Stimulated activated CD4-positive, alpha-beta T cell treated with anti-CD3 and anti-CD28 coated beads, Interleukin-4, amount 100 ng/mL, for 48 hours (primary cell): ENCODE data around the gene CNTFR.
A peak's percentile ranks its signal among the peaks of the same experiment; 100 is the strongest.
"Not testable (repeated sequence)": the region's sequence is repeated elsewhere in the genome, so short reads cannot be mapped to it uniquely, and the experiment has no call there.

Source experiments
- DNase-seq, 2 donors: peaks; one replicate each; pipeline ENCODE4 v3.0.0-alpha.2; 2020; ENCODE audit warnings: low read depth in 2 of 2

The CNTFR gene, protein sequence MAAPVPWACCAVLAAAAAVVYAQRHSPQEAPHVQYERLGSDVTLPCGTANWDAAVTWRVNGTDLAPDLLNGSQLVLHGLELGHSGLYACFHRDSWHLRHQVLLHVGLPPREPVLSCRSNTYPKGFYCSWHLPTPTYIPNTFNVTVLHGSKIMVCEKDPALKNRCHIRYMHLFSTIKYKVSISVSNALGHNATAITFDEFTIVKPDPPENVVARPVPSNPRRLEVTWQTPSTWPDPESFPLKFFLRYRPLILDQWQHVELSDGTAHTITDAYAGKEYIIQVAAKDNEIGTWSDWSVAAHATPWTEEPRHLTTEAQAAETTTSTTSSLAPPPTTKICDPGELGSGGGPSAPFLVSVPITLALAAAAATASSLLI

DNA sequence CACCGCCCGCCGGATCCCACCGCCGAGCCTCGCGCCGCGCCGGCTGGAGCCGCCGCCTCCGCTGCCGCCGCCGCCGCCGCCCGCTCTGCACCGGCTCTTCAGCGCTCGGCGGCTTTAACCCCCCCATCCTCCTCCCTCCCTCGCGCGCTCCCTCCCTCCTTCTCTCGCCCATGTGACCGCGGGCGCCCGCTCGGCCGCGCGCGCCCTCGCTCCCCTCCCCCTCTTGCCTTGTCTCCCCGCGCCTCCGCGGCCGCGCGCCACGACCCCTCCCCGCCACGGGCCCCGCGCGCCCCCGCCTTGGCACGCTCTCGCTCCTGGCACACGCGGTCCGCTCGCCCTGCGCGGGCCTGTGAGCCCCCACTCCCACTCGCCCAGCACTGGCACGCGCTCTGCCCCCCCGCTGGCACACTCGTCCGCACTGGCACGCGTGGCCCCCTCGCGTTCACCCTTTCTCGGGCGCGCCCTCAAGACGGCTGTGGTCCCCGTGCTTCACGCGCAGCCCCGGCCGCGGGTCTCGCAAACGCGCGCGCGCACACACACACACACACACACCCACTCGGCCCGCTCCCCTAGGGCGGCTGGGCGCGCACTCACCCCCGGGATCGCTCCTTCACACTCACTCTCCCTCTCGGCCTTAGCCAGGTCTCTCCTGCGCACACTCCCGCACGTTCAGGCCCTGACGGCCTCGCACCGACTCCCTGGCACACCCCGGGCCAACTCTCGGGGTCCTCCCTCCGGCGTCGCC, at the start of gene CNTFR:
Gene CNTFR, minus strand, starts transcription at position 89 of the 745 bp plus-strand sequence. CDS start 20,743 bp downstream, outside the sequence.
- no peak for DNase-seq

DNA sequence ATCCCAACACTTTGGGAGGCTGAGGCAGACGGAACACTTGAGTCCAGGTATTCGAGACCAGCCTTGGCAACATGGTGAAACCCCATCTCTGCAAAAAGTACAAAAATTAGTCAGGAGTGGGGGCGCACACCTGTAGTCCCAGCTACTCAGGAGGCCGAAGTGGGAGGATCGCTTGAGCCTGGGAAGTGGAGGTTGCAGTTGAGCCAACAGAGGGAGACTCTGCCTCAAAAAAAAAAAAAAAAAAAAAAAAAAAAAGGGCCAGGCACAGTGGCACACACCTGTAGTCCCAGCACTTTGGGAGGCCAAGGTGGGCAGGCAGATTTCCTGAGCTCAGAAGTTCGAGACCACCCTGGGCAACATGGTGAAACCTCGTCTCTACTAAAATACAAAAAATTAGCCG, 49.8 kb upstream of the CNTFR start:
- not testable (repeated sequence) for DNase-seq

DNA sequence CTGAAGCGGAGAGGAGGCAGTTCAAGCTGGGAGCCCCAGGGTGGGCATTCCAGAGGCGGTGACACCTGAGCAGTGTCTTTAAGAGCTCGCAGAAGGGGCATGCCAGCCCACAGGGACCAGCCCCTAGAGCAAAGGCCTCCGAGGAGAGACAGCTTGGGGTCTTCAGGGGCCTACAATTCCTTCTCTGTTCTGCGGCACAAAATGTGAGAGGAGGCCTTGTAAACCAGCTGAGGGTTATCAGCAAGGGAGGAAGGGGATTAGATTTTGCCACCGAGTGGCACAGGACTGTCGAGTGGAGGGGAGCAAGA, 48.6 kb upstream of the CNTFR start:
- DNase-seq = no peak

DNA sequence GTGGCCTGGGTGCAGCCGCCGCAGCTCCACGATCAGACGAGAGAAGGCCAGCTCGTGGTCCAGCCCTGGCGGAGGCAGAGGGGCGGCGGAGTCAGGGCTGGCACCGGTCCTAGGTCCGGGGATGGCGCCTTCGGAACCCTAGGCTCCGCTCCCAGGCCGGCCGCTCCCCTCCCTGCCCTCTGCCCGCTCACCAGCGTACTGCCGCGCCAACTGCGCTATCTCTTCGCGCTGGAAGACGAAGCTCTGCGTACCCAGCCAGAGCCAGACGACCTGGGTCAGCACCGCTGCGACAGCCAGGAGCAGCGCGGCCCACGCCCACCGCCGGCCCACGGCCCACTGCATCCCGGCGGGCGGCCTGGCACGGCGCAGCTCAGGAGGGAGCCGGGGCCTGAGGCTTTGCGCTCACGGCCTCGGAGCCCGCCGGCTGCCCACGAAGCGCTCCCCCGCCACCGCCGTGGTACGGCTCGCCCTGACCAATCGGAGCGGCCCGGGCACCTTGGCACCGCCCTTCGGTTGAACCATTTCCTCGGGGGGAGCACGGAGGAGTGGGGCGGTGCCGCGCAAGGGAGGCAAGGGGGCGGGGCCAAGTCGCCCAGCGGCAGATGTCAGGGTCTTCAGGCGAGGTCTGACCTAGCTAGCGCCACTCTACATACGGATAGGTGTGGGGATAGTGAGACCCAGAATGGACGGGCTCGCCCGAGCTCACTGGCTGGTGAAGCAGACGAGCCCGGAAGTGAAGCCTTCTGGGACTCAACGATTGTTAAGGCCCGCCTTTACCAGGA, 48.0 kb upstream of the CNTFR start, which contains the start of gene SIGMAR1:
Gene SIGMAR1, minus strand, starts transcription at position 432 of the 782 bp plus-strand sequence. Its CDS starts 90 bp downstream, at position 342.
- peak; percentile 90 to 91 for DNase-seq

DNA sequence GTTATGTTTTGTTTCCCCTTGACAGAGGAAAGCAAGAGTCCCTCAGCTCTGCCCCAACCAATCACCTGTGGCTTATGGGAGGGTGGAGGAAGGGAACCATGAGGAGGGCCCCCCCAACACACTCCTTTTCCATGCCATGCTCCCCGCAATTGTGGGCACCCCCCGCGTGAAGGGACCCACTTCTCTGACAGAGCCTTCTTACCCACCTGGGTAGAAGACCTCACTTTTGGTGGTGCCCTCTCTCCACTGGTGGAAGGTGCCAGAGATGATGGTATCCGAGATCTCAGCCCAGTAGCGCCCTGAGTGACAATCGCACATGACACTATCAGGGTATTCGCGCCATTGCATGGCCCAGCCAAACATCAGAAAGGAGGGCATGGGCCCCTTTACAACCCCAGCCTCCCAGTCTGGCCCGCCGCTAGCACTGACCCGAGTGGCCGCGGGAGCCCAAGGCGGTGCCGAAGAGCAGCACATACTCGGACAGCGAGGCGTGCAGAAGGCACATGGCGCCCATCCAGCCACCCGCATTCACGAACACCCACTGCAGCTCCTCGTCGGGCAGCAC, 47.3 kb upstream of the CNTFR start:
- no peak for DNase-seq

GRCh38 chr9:34635556-34635955, 46.0 kb upstream of the CNTFR start:
- DNase-seq = no peak

GRCh38 chr9:34634551-34635248, 45.2 kb upstream of the CNTFR start:
- DNase-seq = no peak

GRCh38 chr9:34633851-34634550, 44.5 kb upstream of the CNTFR start:
- peak; percentile 57 to 61 for DNase-seq

DNA sequence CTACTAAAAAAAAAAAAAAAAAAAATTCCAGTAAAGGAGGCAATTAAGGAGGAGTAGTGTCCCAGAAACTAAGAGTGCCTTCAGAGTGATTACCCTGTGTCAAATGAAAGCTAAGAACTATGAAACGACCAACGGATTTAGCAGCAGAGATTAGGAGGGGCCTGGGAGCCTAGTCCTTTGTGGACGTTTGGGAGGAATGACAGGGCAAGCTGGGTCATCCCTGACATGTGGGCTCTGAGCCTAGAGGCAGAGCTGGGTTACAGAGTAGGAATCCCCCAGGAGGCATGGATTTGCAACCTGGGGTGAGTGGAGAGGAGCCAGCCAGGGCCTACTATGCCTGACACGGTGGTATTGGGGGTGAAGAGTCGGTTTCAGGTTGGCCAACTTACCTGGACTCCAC, 43.6 kb upstream of the CNTFR start:
- DNase-seq = no peak

DNA sequence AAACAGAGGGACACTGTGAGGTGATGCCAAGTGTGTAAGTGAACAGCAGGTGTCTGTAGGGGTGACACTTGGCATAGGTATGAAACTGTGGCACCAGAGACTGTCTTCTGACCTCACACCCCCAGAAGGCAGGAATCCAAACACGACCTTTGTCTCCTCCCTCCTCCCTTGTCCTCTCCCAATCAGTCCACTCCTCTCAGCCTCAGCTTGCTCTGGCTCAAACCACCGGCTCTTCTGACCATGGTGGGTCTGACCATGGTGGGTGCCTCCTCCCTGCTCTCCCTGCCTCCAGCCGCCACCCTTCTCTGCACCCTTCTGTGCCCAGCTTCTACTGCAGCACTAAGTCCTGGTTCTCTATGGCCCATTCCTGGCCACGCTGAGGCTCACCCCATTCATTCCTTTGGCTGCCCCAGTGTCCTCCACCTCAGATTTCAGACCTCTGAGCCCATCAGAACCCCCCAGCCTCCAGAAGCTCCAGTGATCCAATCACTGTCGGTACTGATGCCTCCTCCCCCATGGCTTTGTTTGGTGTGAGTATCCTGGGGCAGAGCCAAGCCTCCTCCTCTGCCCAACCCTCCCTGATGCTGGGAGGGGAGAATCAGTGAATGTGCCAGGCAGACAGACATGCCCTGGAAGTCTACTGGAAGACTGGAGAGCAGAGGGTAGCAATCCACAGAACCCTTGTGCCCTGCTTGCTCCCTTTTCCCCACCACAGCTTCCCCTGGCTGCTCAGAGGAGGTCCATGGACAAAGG, 41.1 kb upstream of the CNTFR start:
- DNase-seq = no peak

- no peak for DNase-seq
Measured at GRCh38 chr9:34629491-34629808, 39.9 kb upstream of the CNTFR start.

DNA sequence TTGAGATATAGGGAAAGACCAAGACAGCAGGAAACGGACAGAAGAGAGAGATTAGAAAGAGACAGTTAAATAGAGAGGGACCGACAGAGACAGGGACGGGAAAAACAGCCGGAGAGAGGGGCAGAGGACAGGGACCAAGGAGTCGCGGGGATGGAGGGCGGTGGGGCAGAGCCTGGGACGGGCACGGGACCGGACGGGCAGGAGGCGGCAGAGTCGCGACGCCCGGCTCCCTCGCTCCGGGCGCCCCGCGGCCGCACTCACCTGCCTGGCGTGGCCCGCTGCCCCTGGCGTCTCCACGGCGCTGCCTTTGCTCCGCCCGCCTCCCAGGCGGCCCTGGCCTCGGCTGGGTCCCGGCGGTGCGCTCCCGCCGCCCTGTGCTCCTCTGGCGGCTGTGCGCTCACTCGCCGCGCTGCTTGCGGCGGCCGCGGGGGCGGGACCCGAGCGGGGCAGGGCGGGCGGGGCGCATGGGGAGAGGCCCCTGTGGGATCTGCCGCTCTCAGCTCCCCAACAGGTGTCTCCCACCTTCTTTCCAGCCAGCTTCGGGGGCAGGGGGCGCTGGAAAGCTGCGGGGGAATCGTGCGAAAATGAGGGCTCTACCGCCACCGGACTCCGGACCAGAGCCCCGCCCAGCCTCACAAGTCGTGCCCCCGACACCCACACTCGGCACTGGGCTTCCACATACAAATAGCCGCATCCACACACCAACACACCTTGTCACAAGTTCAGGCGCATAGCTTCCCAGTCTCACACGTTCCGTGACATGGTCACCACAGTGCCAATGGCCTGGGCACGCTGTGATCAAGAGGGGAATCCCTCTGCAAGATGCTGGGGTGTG, 39.3 kb upstream of the CNTFR start, which contains the start of gene ARID3C:
Gene ARID3C, minus strand, starts transcription at position 411 of the 835 bp plus-strand sequence. CDS start 1,052 bp downstream, outside the sequence.
- DNase-seq = no peak

GRCh38 chr9:34627716-34628655, 38.5 kb upstream of the CNTFR start:
- no peak for DNase-seq

DNA sequence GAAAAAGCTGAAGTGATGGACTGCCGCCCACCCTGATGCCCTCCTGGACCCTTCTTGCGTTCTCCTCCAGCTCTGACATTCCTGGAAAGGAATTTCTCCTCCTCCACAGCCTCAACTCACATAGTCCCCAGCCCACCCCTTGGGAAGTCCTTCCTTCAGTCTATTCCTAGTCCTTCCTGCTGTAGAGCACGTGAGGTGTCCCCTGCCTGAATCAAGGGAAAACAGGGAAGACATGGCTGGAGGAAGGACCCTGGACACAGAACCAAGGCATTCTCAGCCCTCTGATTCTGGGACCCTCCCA, 35.6 kb upstream of the CNTFR start:
- no peak for DNase-seq

- DNase-seq = no peak
Measured at GRCh38 chr9:34624475-34625185, 35.1 kb upstream of the CNTFR start.

- DNase-seq = no peak
Measured at GRCh38 chr9:34623374-34624235, 34.1 kb upstream of the CNTFR start.
